Peyer's patch (tissue), 4 donors: ENCODE results near the gene KLHL17. TPM values are rescaled to one million over a fixed set of nuclear protein-coding genes. Genes with fewer than 3 reads are reported as not detected.

Experiments used
- DNase-seq, 3 donors: peaks; one replicate each; pipeline ENCODE4 v3.0.0-alpha.2; 2017 to 2019
- H3K27ac ChIP-seq, 4 donors: fragments of 200-600 bp; sonication (generic); one replicate each; pipeline ENCODE4 v1.5.1; 2016 to 2019
- H3K27me3 ChIP-seq, 2 donors: fragments of 200-600 bp; sonication (generic); one replicate each; pipeline ENCODE4 v1.5.1; 2019
- H3K36me3 ChIP-seq, 3 donors: fragments of 200-600 bp; sonication (generic); one replicate each; pipeline ENCODE4 v1.5.1; 2016 to 2019
- H3K4me1 ChIP-seq, 4 donors: fragments of 200-600 bp; sonication (generic); one replicate each; pipeline ENCODE4 v1.5.1; 2016 to 2019
- H3K4me3 ChIP-seq, 4 donors: fragments of 200-600 bp; sonication (generic); 1 replicate in 3 of 4; 2 replicates in 1 of 4; pipeline ENCODE4 v1.5.1; 2016 to 2019; ENCODE audit warnings: mild to moderate bottlenecking in 1 of 4
- H3K9me3 ChIP-seq, 4 donors: fragments of 200-600 bp; sonication (generic); one replicate each; pipeline ENCODE4 v1.5.1; 2016 to 2019; ENCODE audit warnings: mild to moderate bottlenecking in 1 of 4
- POLR2A ChIP-seq, 2 donors: fragments of 450-650 bp; IDR thresholded peaks; one replicate each; pipeline ENCODE4 v1.5.1; 2017; ENCODE audit warnings: antibody characterized with exemption in 2 of 2, mild to moderate bottlenecking in 2 of 2, moderate library complexity in 2 of 2
- total RNA-seq, 4 donors: library from RNA; depleted of rRNA; stranded (reverse); fragments of >200 nt; gene quantifications; one replicate each; pipeline ENCODE4 v1.1.0, GENCODE V29; 2016
- TF ChIP-seq, protein P1 (sequence below), 6 experiments: fragments of 450-650 bp in 4 of 6; fragments of 200-600 bp in 2 of 6; sonication (generic) in 1 of 6; IDR thresholded peaks; one replicate each; pipeline ENCODE4 v1.5.1; 2017 to 2019; ENCODE audit warnings: antibody characterized with exemption in 6 of 6, mild to moderate bottlenecking in 3 of 6, moderate library complexity in 1 of 6

Gene KLHL17
- total RNA-seq, 4 donors from 2014 or later = 14.9 to 17.0 (median 15.8) TPM

DNA sequence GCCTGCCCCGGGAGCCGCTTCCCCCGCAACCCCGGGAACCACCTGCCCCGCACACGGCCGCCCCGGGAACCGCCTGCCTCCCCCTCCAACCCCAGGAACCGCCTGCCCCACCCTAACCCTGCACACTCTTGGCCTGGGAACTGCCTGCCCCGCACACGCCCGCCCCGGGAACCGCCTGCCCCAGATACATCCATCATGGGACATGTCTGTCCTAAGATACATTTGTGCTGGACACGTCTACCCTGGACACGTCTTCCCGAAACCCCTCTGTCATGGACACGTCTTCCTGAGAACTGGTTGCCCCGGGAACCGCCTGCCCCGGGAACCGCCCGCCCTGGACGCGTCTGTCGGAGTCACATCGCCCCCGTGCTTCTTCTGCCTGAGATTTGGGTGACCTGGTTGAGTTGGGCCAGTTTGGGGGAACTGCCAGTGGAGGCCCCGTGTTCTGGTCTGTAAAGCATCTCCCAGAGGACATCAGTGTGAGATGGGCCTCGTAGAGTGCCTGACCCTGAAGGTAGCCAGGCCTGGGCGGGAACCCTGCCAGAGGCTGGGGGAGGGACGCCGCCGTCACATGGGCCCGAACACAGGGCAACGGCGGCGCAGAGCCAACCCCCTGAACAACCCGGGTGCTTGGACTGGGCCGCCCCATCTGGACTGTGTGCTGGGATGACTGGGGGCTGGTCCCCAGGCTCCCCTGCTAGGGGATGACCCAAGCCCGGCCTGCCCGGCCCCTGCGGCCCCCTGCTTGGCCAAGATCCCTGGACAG lies 17.9 kb downstream of the KLHL17 start:
- Histone ChIP-seq H3K27ac (no peak overlapping the region), H3K9me3 (no peaks in the 10 kb centered on the region), H3K4me3 (no peak overlapping the region), H3K27me3 (no peaks in the 10 kb centered on the region), H3K4me1 (peaks cover 0 to 9% (median 4%) of the 10 kb centered on the region in 4 donors), H3K36me3 (no peaks in the 10 kb centered on the region)
- TF ChIP-seq POLR2A (IDR thresholded peaks at IDR 0.05) = no peak
- TF ChIP-seq, protein P1, sequence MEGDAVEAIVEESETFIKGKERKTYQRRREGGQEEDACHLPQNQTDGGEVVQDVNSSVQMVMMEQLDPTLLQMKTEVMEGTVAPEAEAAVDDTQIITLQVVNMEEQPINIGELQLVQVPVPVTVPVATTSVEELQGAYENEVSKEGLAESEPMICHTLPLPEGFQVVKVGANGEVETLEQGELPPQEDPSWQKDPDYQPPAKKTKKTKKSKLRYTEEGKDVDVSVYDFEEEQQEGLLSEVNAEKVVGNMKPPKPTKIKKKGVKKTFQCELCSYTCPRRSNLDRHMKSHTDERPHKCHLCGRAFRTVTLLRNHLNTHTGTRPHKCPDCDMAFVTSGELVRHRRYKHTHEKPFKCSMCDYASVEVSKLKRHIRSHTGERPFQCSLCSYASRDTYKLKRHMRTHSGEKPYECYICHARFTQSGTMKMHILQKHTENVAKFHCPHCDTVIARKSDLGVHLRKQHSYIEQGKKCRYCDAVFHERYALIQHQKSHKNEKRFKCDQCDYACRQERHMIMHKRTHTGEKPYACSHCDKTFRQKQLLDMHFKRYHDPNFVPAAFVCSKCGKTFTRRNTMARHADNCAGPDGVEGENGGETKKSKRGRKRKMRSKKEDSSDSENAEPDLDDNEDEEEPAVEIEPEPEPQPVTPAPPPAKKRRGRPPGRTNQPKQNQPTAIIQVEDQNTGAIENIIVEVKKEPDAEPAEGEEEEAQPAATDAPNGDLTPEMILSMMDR (IDR thresholded peaks at IDR 0.05) = no peak
- DNase-seq = no peak

DNA sequence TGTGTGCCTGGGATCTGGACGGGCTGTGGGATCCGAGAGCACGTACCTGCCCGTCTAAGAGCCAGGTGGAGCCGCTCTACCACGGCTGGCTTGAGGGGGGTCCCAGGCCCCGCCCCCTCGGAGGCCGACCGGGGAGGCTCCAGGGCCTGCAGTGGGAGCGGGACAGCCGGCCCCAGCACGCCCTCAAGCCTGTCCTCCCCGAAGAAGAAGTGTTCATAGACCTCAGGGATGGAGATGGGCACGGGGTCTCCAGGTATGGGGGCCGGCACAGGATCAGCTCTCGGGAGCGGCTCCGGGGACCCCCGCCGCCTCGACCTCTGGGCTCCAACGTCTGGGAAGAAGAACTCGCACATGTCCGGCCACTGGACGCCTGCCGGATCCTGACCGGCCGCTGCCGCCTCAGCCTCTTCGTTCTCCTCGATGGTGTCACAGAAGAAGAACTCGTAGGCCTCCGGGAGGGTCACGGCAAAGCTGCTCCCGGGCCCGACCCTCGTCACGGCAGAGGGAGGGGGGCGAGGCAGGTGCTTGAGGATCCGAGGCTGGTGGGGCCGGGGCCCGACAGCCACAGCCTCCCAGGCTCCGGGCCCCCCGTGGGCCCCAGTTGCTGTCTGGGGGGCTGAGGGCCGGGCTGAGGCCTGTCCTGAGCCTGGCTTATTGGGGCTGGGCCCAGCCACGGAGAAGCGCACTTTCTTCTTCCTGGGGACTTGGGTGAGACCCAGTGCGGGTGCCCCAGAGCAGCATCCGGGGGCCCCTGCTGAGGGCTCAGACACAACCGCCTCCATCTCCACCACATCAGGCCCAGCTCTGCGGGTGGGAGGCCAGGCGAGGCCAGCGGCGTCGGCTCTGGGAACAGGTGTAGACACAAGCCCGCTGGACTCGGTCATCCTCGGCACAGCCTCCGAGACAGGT lies 18.7 kb downstream of the KLHL17 start:
- no peak for TF ChIP-seq POLR2A (IDR thresholded peaks at IDR 0.05)
- TF ChIP-seq, protein P1 (IDR thresholded peaks at IDR 0.05) = no peak
- Histone ChIP-seq H3K4me3 (no peak overlapping the region), H3K4me1 (peaks cover 0 to 10% (median 4%) of the 10 kb centered on the region in 4 donors), H3K27ac (no peak overlapping the region), H3K27me3 (no peaks in the 10 kb centered on the region), H3K36me3 (no peaks in the 10 kb centered on the region), H3K9me3 (no peaks in the 10 kb centered on the region)
- DNase-seq = no peak

DNA sequence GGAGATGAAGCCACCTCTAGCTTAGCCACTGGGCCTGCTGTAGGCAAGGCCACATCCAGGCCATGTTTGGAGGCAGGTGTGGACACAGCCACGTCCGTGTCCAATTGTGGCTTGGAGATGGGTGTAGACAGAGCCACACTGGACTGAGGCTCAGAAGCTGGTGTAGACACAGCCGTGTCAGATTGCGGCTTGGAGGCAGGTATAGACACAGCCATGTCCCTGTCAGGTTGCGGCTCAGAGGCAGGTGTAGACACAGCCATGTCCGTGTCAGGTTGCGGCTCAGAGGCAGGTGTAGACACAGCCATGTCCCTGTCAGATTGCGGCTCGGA lies 19.3 kb downstream of the KLHL17 start:
- no peak overlapping the region for H3K4me3 ChIP-seq
- TF ChIP-seq, protein P1 (IDR thresholded peaks at IDR 0.05) = no peak
- TF ChIP-seq POLR2A (IDR thresholded peaks at IDR 0.05) = no peak
- DNase-seq = no peak
- no peaks in the 10 kb centered on the region for H3K27me3 ChIP-seq
- H3K9me3 ChIP-seq = no peaks in the 10 kb centered on the region
- H3K27ac ChIP-seq = no peak overlapping the region
- H3K4me1 ChIP-seq = peaks cover 0 to 13% (median 4%) of the 10 kb centered on the region in 4 donors
- H3K36me3 ChIP-seq = no peaks in the 10 kb centered on the region

DNA sequence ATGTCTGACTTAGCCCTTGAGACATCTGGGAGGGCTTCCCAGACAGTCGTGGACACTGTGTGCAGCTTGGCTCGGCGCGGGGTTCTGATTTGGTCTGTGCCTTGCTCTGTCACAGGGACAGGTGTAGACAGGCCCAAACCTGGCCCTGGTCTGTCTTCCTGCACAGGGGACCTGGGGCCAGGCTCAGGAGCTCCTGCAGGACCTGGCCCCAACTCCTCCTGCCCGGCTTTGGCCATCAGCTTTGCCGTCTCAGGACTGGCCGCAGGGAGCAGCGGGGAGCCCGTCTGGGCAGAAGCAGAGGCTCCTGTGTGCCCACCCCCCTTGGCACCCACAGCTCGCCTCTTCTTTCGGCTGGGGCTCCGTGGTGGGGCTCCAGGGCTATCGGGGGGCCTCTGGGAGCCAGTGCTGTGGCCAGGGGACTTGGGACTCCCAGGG lies 19.8 kb downstream of the KLHL17 start:
- peaks cover 0 to 13% (median 4%) of the 10 kb centered on the region in 4 donors for H3K4me1 ChIP-seq
- no peak for TF ChIP-seq POLR2A (IDR thresholded peaks at IDR 0.05)
- TF ChIP-seq, protein P1 (IDR thresholded peaks at IDR 0.05) = no peak
- no peak for DNase-seq
- H3K4me3 ChIP-seq = no peak overlapping the region
- H3K27me3 ChIP-seq = no peaks in the 10 kb centered on the region
- no peaks in the 10 kb centered on the region for H3K36me3 ChIP-seq
- no peaks in the 10 kb centered on the region for H3K9me3 ChIP-seq
- no peak overlapping the region for H3K27ac ChIP-seq

DNA sequence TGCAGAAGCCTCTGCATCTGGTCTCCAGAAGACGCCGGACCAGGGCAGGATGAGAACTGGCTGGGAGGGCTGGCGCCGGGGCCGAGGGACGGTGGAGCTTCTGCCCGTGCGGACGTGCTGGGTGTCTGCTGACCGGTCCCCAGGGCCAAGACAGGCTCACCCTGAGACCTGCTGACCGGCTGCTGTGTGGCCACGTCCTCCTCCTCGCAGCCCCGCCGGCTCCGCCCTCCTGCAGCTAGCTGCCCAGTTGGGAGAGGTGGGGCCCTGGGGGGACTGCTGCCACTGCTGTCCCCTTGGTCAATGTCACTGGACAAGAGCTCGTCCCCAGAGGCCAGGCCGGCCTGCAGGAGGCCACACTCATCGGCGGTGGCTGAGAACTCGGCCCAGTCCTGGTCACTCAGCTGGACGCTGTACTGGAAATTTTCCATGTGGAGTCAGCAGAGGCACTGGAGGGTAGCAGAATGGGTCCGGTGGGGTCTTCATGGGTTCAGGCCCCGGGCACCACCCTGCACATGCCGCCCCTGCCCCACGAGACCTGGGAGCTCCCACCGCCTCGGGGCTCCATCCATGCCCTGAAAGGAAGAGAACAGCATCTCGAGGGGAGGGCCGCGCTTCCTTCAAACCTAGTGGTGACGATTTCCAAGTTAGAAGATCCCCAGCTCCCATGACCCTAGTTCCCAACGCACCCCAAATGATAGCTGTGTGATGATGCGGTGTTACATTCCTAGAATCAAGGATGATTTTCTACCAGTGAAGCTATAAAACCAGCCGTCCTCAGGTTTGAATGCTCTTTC lies 20.4 kb downstream of the KLHL17 start:
- H3K36me3 ChIP-seq = no peaks in the 10 kb centered on the region
- H3K27me3 ChIP-seq = no peaks in the 10 kb centered on the region
- H3K4me1 ChIP-seq = peaks cover 0 to 11% (median 3%) of the 10 kb centered on the region in 4 donors
- no peak for DNase-seq
- TF ChIP-seq, protein P1 (IDR thresholded peaks at IDR 0.05) = no peak
- no peak for TF ChIP-seq POLR2A (IDR thresholded peaks at IDR 0.05)
- H3K27ac ChIP-seq = no peak overlapping the region
- H3K4me3 ChIP-seq = no peak overlapping the region
- no peaks in the 10 kb centered on the region for H3K9me3 ChIP-seq
